GM10248 (cell line): Measurements from ENCODE around the gene EIF3I.

Source experiments
- CTCF ChIA-PET: fragments of 300-600 bp; sonication (Branson Sonifier 250); formaldehyde crosslinking; extraction: SDS; loops from one replicate; lab custom pipeline; 2021; ENCODE audit warnings: antibody characterized with exemption; lab: Yijun Ruan, JAX
- POLR2A ChIA-PET: fragments of 350-650 bp; sonication (Branson Sonifier 250); formaldehyde crosslinking; extraction: SDS; loops from one replicate; lab custom pipeline; 2020; ENCODE audit warnings: antibody characterized with exemption; lab: Yijun Ruan, JAX
- DNase-seq: peaks from one replicate; pipeline ENCODE4 v3.0.0; 2012; ENCODE audit errors: extremely low spot score
- TF ChIP-seq, protein P1 (sequence below): IDR thresholded peaks from 2 replicates; pipeline ENCODE4 v1.5.1; 2012; ENCODE audit warnings: mild to moderate bottlenecking, low read depth; ENCODE audit errors: extremely low read depth, missing control alignments, control extremely low read depth

EIF3I gene

DNA sequence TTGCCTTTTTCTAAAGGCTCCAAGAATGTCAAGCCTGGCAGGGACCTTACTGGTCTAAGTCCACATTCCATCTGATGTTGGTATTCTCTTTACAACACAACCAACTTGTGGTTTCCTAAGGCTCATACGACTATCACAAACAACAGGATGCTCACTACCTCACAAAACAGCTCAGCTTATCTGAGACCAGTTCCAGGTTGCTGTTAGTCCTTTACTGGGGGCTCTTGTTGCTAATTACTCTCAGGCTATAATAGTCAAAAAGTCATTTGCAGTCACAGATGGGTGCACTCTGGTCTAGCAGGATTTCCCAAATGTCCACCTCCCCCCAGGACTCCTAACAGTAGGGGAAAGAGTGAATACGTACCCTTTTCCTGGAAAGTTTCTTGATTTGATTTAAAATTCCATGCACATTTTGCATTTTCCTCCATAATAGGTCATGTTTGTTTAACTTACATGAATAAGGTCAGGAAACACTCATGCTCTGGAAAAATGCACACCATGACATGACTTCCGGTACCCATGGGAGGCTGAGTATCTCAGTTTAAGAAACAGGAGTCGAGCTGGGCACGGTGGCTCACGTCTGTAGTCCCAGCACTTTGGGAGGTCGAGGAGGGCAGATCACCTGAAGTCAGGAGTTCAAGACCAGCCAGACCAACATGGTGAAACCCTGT lies 44.8 kb downstream of the EIF3I start:
- ChIA-PET CTCF (no interaction called here), POLR2A (interaction anchor here (0.6 kb wide), 1 partner anchor 61 kb away, joined by 3 read pairs; no protein-coding TSS in a partner anchor)
- TF ChIP-seq, protein P1, sequence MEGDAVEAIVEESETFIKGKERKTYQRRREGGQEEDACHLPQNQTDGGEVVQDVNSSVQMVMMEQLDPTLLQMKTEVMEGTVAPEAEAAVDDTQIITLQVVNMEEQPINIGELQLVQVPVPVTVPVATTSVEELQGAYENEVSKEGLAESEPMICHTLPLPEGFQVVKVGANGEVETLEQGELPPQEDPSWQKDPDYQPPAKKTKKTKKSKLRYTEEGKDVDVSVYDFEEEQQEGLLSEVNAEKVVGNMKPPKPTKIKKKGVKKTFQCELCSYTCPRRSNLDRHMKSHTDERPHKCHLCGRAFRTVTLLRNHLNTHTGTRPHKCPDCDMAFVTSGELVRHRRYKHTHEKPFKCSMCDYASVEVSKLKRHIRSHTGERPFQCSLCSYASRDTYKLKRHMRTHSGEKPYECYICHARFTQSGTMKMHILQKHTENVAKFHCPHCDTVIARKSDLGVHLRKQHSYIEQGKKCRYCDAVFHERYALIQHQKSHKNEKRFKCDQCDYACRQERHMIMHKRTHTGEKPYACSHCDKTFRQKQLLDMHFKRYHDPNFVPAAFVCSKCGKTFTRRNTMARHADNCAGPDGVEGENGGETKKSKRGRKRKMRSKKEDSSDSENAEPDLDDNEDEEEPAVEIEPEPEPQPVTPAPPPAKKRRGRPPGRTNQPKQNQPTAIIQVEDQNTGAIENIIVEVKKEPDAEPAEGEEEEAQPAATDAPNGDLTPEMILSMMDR = no peak
- DNase-seq = peak; percentile 15

DNA sequence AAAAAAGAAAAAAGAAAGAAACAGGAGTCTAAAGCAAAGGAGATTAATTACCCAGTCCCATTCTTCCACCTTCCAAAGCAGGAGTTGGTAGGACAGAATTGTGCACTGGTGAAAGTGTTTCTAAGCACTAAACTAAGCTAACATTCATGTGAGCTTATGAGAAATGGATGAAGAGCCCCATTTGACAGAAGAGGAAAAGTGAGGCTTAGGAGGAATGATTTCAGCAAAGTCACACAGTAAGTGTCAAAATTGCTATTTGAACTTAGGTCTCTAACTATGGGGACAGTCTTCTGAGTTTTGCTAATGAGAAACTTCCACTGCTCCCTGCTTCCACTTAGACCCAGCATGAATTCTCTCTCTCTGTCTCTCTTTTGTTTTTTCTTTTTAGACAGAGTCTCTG lies 47.5 kb downstream of the EIF3I start:
- peak; percentile 0 for DNase-seq
- TF ChIP-seq, protein P1 = no peak
- CTCF ChIA-PET = interaction anchor here (1.0 to 2.6 kb wide), 3 partner anchors 21 to 52 kb away, joined by 3 to 9 read pairs (median 4); no protein-coding TSS in a partner anchor
- POLR2A ChIA-PET = interaction anchor here (0.6 kb wide), 1 partner anchor 387 kb away, joined by 3 read pairs; no protein-coding TSS in a partner anchor

DNA sequence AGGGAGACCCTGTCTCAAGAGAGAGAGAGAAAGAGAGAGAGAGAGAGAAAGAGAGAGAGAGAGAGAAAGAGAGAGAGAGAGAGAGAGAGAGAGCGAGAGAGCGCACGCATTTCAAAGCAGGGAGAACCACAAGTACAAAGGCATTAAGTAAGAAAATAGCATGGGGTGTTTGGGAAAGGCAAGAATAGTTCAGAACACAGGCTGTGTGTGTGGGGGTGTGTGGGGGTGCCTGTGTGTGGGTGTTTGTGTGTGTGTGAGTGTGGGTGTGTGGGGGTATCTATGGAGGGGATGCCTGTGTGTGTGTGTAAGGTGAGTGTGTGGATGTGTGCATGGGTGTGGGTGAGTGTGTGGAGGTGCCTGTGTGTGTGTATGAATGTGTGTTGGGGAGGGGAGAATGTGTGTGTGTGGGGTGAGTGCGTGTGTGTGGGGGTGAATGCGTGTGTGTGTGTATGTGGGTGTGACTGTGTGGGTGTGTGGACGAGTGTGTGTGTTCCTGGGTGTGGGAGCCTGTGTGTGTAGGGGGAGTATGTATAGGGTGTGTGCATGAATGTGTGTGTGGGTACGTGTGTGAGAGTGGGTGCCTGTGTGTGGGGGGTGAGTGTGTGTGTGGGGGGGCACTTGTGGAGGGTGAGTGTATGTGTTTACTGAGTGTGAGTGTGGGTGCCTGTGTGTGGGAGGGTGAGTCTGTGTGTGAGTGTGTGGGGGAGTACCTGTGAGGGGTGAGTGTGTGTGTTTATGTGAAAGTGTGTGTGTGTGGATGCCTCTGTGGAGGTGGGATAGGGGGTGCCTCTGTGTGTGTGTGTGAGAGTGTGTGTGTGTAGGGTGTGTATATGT lies 50.6 kb downstream of the EIF3I start:
- TF ChIP-seq, protein P1 = no peak
- POLR2A ChIA-PET = no interaction called here
- no peak for DNase-seq
- CTCF ChIA-PET = interaction anchor here (1.3 to 1.5 kb wide), 2 partner anchors 24 kb away, joined by 3 to 5 read pairs; no protein-coding TSS in a partner anchor

DNA sequence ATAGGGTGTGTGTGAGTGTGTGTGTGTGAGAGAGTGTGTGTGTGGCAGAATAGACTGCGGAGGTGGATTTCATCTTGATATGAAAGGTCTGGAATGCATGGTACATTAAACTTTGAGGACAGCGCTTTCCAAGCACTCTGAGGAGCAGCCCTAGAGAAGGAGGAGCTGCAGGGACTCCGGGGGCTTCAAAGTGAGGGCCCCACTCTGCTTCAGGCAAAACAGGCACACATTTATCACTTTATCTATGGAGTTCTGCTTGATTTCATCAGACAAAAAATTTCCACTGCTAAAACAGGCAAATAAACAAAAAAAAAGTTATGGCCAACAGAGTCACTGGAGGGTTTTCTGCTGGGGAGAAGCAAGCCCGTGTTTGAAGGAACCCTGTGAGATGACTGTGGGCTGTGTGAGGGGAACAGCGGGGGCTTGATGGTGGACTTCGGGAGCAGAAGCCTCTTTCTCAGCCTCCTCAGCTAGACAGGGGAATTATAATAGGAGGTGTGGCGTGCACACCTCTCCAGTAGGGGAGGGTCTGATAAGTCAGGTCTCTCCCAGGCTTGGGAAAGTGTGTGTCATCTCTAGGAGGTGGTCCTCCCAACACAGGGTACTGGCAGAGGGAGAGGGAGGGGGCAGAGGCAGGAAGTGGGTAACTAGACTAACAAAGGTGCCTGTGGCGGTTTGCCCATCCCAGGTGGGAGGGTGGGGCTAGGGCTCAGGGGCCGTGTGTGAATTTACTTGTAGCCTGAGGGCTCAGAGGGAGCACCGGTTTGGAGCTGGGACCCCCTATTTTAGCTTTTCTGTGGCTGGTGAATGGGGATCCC lies 51.4 kb downstream of the EIF3I start:
- ChIA-PET CTCF (interaction anchor here (1.3 kb wide), 1 partner anchor 25 kb away, joined by 5 read pairs; no protein-coding TSS in a partner anchor), POLR2A (no interaction called here)
- TF ChIP-seq, protein P1 = no peak
- peak; percentile 32 for DNase-seq

DNA sequence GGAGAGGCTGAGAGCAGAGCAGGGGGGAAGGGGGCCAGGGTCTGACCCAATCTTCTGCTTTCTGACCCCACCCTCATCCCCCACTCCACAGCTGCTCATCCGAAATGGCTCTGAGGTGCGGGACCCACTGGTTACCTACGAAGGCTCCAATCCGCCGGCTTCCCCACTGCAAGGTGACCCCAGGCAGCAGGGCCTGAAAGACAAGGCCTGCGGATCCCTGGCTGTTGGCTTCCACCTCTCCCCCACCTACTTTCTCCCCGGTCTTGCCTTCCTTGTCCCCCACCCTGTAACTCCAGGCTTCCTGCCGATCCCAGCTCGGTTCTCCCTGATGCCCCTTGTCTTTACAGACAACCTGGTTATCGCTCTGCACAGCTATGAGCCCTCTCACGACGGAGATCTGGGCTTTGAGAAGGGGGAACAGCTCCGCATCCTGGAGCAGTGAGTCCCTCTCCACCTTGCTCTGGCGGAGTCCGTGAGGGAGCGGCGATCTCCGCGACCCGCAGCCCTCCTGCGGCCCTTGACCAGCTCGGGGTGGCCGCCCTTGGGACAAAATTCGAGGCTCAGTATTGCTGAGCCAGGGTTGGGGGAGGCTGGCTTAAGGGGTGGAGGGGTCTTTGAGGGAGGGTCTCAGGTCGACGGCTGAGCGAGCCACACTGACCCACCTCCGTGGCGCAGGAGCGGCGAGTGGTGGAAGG lies 52.6 kb downstream of the EIF3I start:
- POLR2A ChIA-PET = no interaction called here
- TF ChIP-seq, protein P1 = no peak
- DNase-seq = no peak
- CTCF ChIA-PET = no interaction called here
